Activated T-helper 1 cell treated with anti-CD3 and anti-CD28 coated beads, Interleukin-12 subunit alpha, Interleukin-12 subunit beta, Interleukin-2, Interleukin-4 antibody, amounts not matched to agents 30 ng/mL and 10 ng/mL and 1 ng/mL, durations not matched to agents 14 hours and 24 hours and 36 hours (primary cell): ENCODE measurements around the gene RAD23B. TPM values are rescaled to one million over a fixed set of nuclear protein-coding genes. Genes with fewer than 3 reads are reported as not detected.
"Not testable (repeated sequence)": the region's sequence is repeated elsewhere in the genome, so short reads cannot be mapped to it uniquely, and the experiment has no call there.

Experiments
- DNase-seq: peaks from one replicate; pipeline ENCODE4 v3.0.0; 2021; ENCODE audit warnings: low spot score
- H3K27ac Mint-ChIP-seq: one replicate; pipeline ENCODE4 v1.8.0; 2021; ENCODE audit warnings: mild to moderate bottlenecking, mixed read lengths
- H3K27me3 Mint-ChIP-seq: one replicate; pipeline ENCODE4 v1.8.0; 2022; ENCODE audit warnings: mild to moderate bottlenecking, moderate library complexity, mixed read lengths; ENCODE audit not compliant: insufficient read depth
- H3K36me3 Mint-ChIP-seq: one replicate; pipeline ENCODE4 v1.8.0; 2021; ENCODE audit warnings: low read depth, mixed read lengths
- H3K4me1 Mint-ChIP-seq: one replicate; pipeline ENCODE4 v1.8.0; 2021; ENCODE audit warnings: low read depth, mixed read lengths
- H3K4me3 Mint-ChIP-seq: one replicate; pipeline ENCODE4 v1.8.0; 2021; ENCODE audit warnings: mild to moderate bottlenecking, moderate library complexity, mixed read lengths
- H3K9me3 Mint-ChIP-seq: one replicate; pipeline ENCODE4 v1.8.0; 2021; ENCODE audit warnings: mixed read lengths
- intact Hi-C: fragments of 100-400 bp; cut with micrococcal nuclease; formaldehyde crosslinking; loops from one replicate; pipeline ENCODE4 v1.15.1; 2024
- total RNA-seq: library from RNA; stranded (reverse); gene quantifications from 2 replicates; pipeline ENCODE4 v1.2.3, GENCODE V29; 2022

The RAD23B gene
- total RNA-seq, 1 donor from 2014 or later = 138 TPM

DNA sequence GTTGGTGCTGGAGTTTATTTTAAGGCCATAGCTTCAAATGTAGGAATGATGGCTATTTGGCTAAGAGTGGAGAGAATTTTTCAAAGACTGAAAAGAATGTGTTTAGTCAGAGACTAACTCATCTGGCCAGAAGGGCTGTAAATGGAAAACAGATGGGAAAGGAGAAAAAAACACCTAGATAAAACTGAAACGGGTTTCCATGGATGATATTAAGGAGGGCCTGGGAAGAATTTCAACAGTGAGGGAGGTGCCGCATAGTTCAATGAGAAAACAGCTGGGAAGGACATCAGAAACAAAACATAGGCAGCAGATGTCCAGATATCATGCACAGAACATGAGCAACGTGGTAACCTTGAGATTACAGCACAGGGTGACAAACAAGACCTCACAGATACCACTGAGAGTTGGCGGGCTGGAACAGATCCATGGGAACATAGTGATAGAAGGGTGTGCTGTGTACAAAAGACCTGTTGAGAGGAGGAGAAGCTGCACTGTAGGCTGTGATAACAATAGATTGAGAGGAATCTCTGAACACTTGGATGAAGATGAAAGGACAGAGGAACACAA lies 31.2 kb upstream of the RAD23B start:
- intact Hi-C loops = no loop called here
- Mint-ChIP-seq H3K27ac (no peak overlapping the region), H3K27me3 (peaks cover 26% of the 10 kb centered on the region), H3K36me3 (no peaks in the 10 kb centered on the region), H3K4me1 (no peaks in the 10 kb centered on the region), H3K9me3 (no peaks in the 10 kb centered on the region), H3K4me3 (no peak overlapping the region)
- DNase-seq = no peak

DNA sequence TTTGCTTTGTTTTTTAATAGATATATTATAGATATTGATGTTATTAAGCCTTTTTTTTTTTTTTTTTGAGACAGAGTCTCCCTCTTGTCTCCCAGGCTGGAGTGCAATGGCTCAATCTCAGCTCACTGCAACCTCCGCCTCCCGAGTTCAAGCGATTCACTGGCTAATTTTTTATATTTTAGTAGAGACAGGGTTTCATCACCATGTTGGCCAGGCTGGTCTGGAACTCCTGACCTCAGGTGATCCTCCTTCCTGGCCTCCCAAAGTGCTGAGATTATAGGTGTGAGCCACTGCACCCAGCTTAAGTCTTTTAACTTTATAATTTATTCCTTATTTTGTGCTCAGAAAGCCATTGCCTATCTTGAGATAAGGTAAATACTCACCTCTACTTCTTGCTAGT lies 24.2 kb upstream of the RAD23B start:
- H3K36me3 Mint-ChIP-seq = no peaks in the 10 kb centered on the region
- no peak overlapping the region for H3K27ac Mint-ChIP-seq
- peaks cover 16% of the 10 kb centered on the region for H3K27me3 Mint-ChIP-seq
- DNase-seq = no peak
- H3K4me3 Mint-ChIP-seq = no peak overlapping the region
- H3K4me1 Mint-ChIP-seq = no peaks in the 10 kb centered on the region
- H3K9me3 Mint-ChIP-seq = no peaks in the 10 kb centered on the region
- intact Hi-C loops = no loop called here

DNA sequence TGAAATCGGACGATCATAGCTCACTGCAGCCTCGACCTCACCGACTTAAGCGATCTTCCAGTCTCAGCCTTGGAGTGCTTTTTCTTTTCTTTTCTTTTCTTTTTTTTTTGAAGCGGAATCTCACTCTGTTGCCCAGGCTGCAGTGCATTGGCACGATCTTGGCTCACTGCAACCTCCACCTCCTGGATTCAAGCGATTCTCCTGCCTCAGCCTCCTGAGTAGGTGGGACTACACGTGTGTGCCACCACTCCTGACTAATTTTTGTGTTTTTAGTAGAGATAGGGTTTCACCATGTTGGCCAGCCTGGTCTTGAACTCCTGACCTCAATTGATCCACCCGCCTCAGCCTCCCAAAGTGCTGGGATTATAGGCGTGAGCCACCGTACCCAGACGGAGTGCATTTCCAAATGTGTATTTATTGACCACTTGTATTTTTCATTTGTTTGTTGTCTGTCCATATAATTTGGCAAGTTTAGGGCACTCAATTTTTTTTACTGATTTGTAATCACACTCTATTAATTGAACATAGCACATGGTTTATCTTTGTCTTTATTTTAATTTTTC lies 23.2 kb upstream of the RAD23B start:
- DNase-seq, H3K4me3 Mint-ChIP-seq, H3K4me1 Mint-ChIP-seq, H3K9me3 Mint-ChIP-seq, intact Hi-C loops, H3K36me3 Mint-ChIP-seq, H3K27ac Mint-ChIP-seq: not testable (repeated sequence)
- peaks cover 13% of the 10 kb centered on the region for H3K27me3 Mint-ChIP-seq

DNA sequence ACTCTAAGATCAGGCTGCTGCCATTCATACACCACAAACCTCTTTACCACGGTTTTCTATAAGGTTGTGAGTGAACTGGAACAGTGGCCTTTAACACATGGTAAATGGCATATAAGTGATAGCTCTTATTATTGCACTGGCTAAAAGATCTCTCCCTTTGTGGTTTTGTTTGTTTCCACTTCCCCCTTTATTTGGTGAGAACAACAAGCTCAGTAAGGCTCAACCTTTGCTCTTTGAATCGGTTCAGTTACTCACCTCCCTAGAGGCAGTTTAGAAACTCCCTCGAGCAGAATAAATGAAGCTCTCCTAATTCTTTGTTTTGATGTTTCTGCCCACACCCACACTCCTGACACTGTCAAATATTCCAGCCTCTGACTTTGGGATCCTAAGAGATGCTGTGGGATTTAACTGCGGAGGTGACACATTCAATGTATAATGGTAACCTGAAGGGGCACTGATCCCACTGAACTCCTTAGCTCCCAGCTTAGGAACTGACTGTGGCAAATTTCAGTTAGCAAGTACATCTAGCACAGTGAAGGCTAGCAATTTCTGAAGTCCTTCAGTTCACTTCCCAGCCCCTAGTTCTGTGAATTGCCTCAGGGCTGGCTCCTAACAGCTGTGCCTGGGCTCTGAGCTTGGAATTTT lies 22.5 kb upstream of the RAD23B start:
- Mint-ChIP-seq H3K4me1 (no peaks in the 10 kb centered on the region), H3K36me3 (no peaks in the 10 kb centered on the region), H3K9me3 (peaks cover 7% of the 10 kb centered on the region), H3K27me3 (peaks cover 9% of the 10 kb centered on the region), H3K27ac (no peak overlapping the region), H3K4me3 (no peak overlapping the region)
- intact Hi-C loops = no loop called here
- DNase-seq = no peak

DNA sequence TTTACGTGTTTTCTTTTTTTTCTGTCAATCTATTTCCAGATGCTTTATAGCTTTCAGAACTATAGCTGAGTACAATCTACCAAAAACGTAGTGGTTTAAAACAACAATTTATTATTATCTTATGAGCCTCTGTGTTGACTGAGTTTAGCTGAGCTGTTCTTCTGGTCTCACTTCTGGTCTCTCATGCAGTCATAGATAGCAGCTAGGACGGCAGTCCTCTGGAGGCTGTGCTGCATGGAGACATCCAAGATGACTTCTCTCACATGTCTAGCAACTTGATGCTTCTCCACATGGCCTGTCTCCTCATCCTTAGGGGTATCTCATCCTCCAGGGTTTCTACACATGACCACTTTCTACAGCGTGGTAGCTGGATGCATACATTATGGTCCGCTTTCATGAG lies 22.0 kb upstream of the RAD23B start:
- Mint-ChIP-seq H3K36me3 (no peaks in the 10 kb centered on the region), H3K27ac (no peak overlapping the region), H3K4me3 (no peak overlapping the region), H3K9me3 (peaks cover 7% of the 10 kb centered on the region), H3K27me3 (peaks cover 9% of the 10 kb centered on the region), H3K4me1 (no peaks in the 10 kb centered on the region)
- no peak for DNase-seq
- intact Hi-C loops = no loop called here

DNA sequence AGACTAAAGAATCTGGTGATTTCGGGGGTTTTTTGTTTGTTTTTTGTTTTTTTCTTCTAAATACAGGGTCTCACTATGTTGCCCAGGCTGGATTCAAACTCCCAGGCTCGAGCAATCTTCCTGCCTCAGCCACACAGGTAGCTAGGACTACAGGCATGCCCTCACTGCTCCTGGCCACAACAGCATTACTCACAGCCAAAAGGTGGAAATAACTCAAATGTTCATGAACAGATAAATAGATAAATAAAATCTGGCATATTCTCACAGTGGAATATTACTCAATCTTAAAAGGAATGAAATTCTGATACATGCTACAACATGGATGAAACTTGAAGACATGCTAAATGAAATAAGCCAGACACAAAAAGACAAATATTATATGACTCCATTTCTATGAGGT lies 19.8 kb upstream of the RAD23B start:
- H3K36me3 Mint-ChIP-seq = no peaks in the 10 kb centered on the region
- no peak overlapping the region for H3K27ac Mint-ChIP-seq
- H3K9me3 Mint-ChIP-seq = peaks cover 7% of the 10 kb centered on the region
- no peaks in the 10 kb centered on the region for H3K4me1 Mint-ChIP-seq
- peaks cover 11% of the 10 kb centered on the region for H3K27me3 Mint-ChIP-seq
- intact Hi-C loops = no loop called here
- no peak for DNase-seq
- H3K4me3 Mint-ChIP-seq = no peak overlapping the region

DNA sequence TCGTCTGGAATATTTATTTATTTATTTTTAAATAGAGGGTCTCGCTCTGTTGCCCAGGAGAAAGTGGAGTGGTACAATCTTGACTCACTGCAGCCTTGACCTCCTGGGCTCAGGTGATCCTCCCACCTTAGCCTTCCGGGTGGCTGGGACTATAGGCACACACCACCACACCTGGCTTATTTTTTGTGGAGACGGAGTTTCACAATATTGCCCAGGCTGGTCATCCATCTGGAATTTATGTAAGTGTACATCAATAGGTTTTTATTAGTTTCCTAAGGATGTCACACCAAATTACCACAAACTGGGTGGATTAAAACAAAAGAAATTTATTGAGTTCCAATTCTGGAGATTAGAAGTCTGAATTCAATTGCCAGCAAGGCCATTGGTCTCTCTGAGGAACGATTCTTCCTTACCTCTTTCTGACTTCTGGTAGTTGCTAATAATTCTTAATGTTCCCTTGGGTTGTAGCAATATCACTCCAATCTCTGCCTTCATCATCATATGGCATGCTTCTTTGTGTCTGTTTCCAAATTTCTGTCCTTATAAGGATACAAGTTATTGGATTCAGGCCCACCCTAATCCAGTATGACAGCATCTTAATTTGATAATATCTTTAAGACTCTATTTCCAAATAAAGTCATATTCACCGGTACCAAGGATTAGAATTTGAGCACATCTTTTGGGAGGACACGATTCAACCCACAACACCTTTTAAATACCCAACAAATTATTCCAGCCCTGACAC lies 16.3 kb upstream of the RAD23B start:
- DNase-seq = no peak
- Mint-ChIP-seq H3K9me3 (peaks cover 7% of the 10 kb centered on the region), H3K4me3 (no peak overlapping the region), H3K27ac (no peak overlapping the region), H3K27me3 (peaks cover 16% of the 10 kb centered on the region), H3K4me1 (peaks cover 7% of the 10 kb centered on the region), H3K36me3 (no peaks in the 10 kb centered on the region)
- intact Hi-C loops = no loop called here

DNA sequence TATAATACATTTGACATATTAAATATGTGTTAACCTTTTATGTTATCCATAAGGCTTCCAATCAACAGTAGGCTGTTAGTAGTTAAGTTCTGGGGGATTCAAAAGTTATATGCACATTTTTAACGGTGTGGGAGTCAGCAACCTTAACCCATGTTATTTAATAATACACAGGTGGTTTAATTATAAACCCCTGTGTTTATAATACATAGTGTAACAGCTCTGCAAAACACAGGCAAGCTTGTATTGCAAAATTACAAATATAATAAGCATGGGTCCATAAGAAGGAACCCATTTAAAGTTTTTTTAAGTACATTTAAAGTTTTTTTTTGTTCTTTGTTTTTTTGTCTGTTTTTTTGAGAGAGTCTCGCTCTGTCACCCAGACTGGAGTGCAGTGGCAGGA lies 14.5 kb upstream of the RAD23B start:
- Mint-ChIP-seq H3K27me3 (peaks cover 12% of the 10 kb centered on the region), H3K4me1 (peaks cover 8% of the 10 kb centered on the region), H3K4me3 (no peak overlapping the region), H3K27ac (no peak overlapping the region), H3K36me3 (no peaks in the 10 kb centered on the region), H3K9me3 (peaks cover 7% of the 10 kb centered on the region)
- intact Hi-C loops = no loop called here
- DNase-seq = no peak

DNA sequence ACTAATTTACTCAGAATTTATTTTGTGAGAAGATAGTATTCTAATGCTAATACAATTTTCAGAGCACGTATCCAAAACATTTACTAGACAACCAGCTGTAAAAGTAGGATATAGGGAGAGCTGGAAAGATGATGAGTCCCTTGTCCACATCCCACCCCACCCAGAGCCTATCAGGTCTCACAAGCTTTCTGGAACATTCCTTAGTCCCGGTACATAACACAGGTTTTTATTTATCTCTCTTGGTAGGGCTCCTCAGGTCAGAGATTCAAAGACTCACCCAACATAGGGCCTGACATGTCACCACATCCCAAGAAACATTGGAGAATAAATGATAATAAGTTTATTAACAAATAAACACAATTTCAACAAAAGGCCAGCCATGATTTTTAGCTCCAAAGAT lies 13.8 kb upstream of the RAD23B start:
- DNase-seq = no peak
- Mint-ChIP-seq H3K4me3 (no peak overlapping the region), H3K36me3 (no peaks in the 10 kb centered on the region), H3K4me1 (peaks cover 15% of the 10 kb centered on the region), H3K27me3 (peaks cover 18% of the 10 kb centered on the region), H3K27ac (no peak overlapping the region), H3K9me3 (peaks cover 7% of the 10 kb centered on the region)
- intact Hi-C loops = no loop called here

DNA sequence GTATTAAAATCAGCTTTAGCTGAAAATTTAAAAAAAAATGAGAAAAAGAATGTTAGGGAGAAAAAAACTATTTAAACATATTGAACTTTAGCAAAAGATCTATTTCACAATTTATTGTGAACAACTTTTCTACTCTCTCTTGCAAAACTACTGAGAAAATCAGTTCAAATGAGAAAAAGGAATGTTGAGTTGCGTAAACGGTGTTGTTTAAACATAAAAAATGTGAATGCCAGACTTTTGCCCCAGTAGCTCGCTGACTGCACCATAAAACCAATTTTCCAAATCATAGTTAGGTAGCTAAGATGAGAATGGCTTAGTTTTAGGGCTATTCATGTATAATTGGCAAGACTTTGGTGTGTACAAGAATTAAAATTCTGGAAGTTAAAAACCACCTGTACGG lies 13.4 kb upstream of the RAD23B start:
- Mint-ChIP-seq H3K27ac (no peak overlapping the region), H3K4me1 (peaks cover 17% of the 10 kb centered on the region), H3K27me3 (peaks cover 18% of the 10 kb centered on the region), H3K9me3 (peaks cover 7% of the 10 kb centered on the region), H3K36me3 (no peaks in the 10 kb centered on the region), H3K4me3 (no peak overlapping the region)
- intact Hi-C loops = no loop called here
- DNase-seq = no peak

DNA sequence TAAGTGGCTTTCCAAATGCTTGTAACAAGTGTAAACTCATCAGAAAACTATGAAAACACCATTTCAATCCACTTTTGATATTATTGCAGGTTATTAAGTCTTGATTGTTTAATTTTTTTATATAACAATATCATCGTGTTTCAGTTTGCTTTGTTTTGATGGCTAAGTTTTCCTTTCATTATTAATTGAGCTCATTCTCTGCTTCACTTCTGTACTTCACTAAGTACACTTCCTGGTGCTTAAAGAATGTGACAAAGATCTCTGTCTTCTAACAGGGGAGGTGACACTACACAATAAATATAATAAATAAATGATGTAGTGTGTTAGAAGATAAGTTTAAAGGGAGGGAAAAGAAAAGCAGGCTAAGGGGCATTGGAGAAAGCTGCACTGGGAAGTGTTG lies 13.0 kb upstream of the RAD23B start:
- H3K9me3 Mint-ChIP-seq = peaks cover 3% of the 10 kb centered on the region
- peaks cover 20% of the 10 kb centered on the region for H3K27me3 Mint-ChIP-seq
- no peak overlapping the region for H3K27ac Mint-ChIP-seq
- no peaks in the 10 kb centered on the region for H3K36me3 Mint-ChIP-seq
- H3K4me3 Mint-ChIP-seq = no peak overlapping the region
- no peak for DNase-seq
- H3K4me1 Mint-ChIP-seq = peaks cover 17% of the 10 kb centered on the region
- intact Hi-C loops = no loop called here

DNA sequence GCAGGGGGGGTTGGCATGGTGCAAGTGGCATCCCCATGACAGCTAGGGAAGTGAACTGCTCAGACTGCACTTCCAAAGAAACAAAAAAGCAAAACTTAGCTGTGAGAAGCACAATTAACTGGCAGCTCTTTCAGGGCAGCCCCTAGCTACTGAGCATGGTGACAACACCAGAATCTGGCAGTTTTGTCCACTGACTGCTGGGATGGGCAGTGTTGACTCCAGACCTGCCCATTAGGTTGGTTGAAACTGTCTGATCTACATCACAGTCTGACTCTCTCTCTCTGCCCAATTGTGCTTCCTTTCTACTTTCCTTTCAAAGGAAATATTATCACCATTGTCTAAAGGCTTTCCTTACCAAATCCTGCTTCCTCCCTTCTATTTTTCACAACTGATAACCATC lies 12.5 kb upstream of the RAD23B start:
- H3K4me1 Mint-ChIP-seq = peaks cover 21% of the 10 kb centered on the region
- no peak overlapping the region for H3K4me3 Mint-ChIP-seq
- H3K27me3 Mint-ChIP-seq = peaks cover 25% of the 10 kb centered on the region
- no peak for DNase-seq
- H3K36me3 Mint-ChIP-seq = no peaks in the 10 kb centered on the region
- no peak overlapping the region for H3K27ac Mint-ChIP-seq
- H3K9me3 Mint-ChIP-seq = no peaks in the 10 kb centered on the region
- intact Hi-C loops = no loop called here

DNA sequence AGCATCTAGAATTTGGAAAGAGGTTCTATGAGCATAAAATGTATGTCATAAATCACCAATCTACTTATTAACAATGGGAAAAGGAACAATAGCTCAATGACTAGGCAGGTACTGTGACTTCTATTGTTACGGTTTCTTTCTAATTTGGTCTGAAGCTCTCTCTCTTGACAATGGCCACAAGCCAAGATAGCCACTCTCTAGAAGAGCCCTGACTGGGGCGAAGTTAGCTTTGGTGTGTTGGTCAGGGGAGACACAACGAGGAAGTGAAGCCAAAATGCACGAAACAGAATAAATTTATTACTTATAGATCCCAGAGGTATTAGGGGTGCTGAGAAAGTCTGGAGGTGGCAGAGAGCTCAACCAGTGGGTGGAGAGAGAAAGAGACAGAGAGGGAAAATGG lies 9.4 kb upstream of the RAD23B start:
- intact Hi-C loops = no loop called here
- Mint-ChIP-seq H3K36me3 (no peaks in the 10 kb centered on the region), H3K27me3 (peaks cover 27% of the 10 kb centered on the region), H3K4me1 (peaks cover 23% of the 10 kb centered on the region), H3K9me3 (no peaks in the 10 kb centered on the region), H3K4me3 (no peak overlapping the region), H3K27ac (no peak overlapping the region)
- DNase-seq = no peak
